ENCODE data around the gene RGS9. TPM values are rescaled to one million over a fixed set of nuclear protein-coding genes. Genes with fewer than 3 reads are reported as not detected.
A peak's percentile ranks its signal among the peaks of the same experiment; 100 is the strongest.

RGS9 gene
- total RNA-seq, 1 donor from 2014 or later: 6.5 TPM

DNA sequence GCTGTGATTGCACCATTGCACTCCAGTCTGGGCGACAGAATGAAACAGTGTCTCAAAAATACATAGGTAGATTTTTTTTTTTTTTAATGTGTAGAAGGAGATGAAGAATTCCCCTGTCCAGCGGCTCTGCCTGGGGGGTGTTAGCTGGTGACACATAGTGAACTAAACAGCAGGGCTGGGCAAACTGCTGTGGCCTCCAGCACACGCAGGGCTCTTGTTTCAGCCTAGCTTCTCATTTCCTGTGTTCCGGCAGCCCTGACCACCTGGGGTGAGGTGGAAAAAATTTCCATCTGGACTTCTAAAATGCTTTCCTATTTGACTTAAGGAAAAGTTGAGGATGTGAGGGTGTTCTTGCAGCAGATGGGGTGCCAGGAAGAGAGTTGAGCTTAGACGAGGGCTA lies 33.3 kb upstream of the RGS9 start:
- Mint-ChIP-seq H3K9me3 (ENCODE audit: unreplicated experiment) (no peaks in the 10 kb centered on the region), H3K4me3 (ENCODE audit: unreplicated experiment) (peak overlapping the region; percentile 3), H3K36me3 (ENCODE audit: unreplicated experiment) (no peaks in the 10 kb centered on the region), H3K4me1 (ENCODE audit: unreplicated experiment) (peaks cover 73% of the 10 kb centered on the region), H3K27me3 (ENCODE audit: unreplicated experiment) (no peaks in the 10 kb centered on the region), H3K27ac (ENCODE audit: unreplicated experiment) (peak overlapping the region; percentile 67)
- TF ChIP-seq CTCF (IDR thresholded peaks at IDR 0.05): no peak
- DNase-seq (ENCODE audit: extremely low spot score, unreplicated experiment): no peak

- Mint-ChIP-seq H3K27me3 (ENCODE audit: unreplicated experiment) (no peaks in the 10 kb centered on the region), H3K36me3 (ENCODE audit: unreplicated experiment) (no peaks in the 10 kb centered on the region), H3K9me3 (ENCODE audit: unreplicated experiment) (no peaks in the 10 kb centered on the region), H3K27ac (ENCODE audit: unreplicated experiment) (peak overlapping the region; percentile 67), H3K4me3 (ENCODE audit: unreplicated experiment) (peak overlapping the region; percentile 3), H3K4me1 (ENCODE audit: unreplicated experiment) (peaks cover 68% of the 10 kb centered on the region)
- DNase-seq (ENCODE audit: extremely low spot score, unreplicated experiment): no peak
- no peak for TF ChIP-seq CTCF (IDR thresholded peaks at IDR 0.05)
These were observed 32.6 kb upstream of the RGS9 start for GRCh38 chr17:65104541-65104940.

- Mint-ChIP-seq H3K4me1 (ENCODE audit: unreplicated experiment) (peaks cover 66% of the 10 kb centered on the region), H3K27ac (ENCODE audit: unreplicated experiment) (peak overlapping the region; percentile 67), H3K27me3 (ENCODE audit: unreplicated experiment) (no peaks in the 10 kb centered on the region), H3K4me3 (ENCODE audit: unreplicated experiment) (no peak overlapping the region), H3K36me3 (ENCODE audit: unreplicated experiment) (no peaks in the 10 kb centered on the region), H3K9me3 (ENCODE audit: unreplicated experiment) (no peaks in the 10 kb centered on the region)
- no peak for DNase-seq (ENCODE audit: extremely low spot score, unreplicated experiment)
- TF ChIP-seq CTCF (IDR thresholded peaks at IDR 0.05): no peak
These were observed 32.2 kb upstream of the RGS9 start for GRCh38 chr17:65104973-65105372.

DNA sequence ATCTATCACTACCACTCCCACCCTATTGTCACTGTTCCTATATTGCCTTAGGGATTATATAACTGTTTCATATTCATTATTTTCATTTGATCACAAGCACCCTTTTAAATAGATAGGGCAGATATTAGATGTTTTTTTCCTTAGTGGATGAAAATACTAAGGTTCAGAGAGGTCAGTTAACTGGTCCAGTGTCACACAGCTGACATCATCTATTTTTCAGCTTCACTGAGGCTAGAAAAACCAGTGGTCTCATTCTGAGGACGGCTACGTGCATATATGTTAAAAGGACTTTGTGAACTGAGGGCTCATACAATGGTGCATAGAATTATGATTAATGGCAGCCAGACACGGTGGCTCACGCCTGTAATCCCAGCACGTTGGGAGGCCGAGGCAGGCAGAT lies 29.0 kb upstream of the RGS9 start:
- no peak overlapping the region for H3K27ac Mint-ChIP-seq (ENCODE audit: unreplicated experiment)
- H3K4me1 Mint-ChIP-seq (ENCODE audit: unreplicated experiment): peaks cover 49% of the 10 kb centered on the region
- H3K4me3 Mint-ChIP-seq (ENCODE audit: unreplicated experiment): no peak overlapping the region
- H3K36me3 Mint-ChIP-seq (ENCODE audit: unreplicated experiment): no peaks in the 10 kb centered on the region
- DNase-seq (ENCODE audit: extremely low spot score, unreplicated experiment): no peak
- no peak for TF ChIP-seq CTCF (IDR thresholded peaks at IDR 0.05)
- no peaks in the 10 kb centered on the region for H3K27me3 Mint-ChIP-seq (ENCODE audit: unreplicated experiment)
- no peaks in the 10 kb centered on the region for H3K9me3 Mint-ChIP-seq (ENCODE audit: unreplicated experiment)

- H3K27ac Mint-ChIP-seq (ENCODE audit: unreplicated experiment): no peak overlapping the region
These were observed 27.6 kb upstream of the RGS9 start for GRCh38 chr17:65109543-65109942.

More at GRCh38 chr17:65109543-65109942, 27.6 kb upstream of the RGS9 start:
- no peak overlapping the region for H3K4me3 Mint-ChIP-seq (ENCODE audit: unreplicated experiment)
- no peak for TF ChIP-seq CTCF (IDR thresholded peaks at IDR 0.05)
- H3K4me1 Mint-ChIP-seq (ENCODE audit: unreplicated experiment): peaks cover 36% of the 10 kb centered on the region
- DNase-seq (ENCODE audit: extremely low spot score, unreplicated experiment): no peak
- no peaks in the 10 kb centered on the region for H3K9me3 Mint-ChIP-seq (ENCODE audit: unreplicated experiment)
- no peaks in the 10 kb centered on the region for H3K36me3 Mint-ChIP-seq (ENCODE audit: unreplicated experiment)
- no peaks in the 10 kb centered on the region for H3K27me3 Mint-ChIP-seq (ENCODE audit: unreplicated experiment)

Measured in osteocyte (in vitro differentiated cells).